Panc1 (cell line): ENCODE data around the gene RSPRY1. TPM values are rescaled to one million over a fixed set of nuclear protein-coding genes. Genes with fewer than 3 reads are reported as not detected.

ENCODE experiments used
- ATAC-seq: fragments of 200-7000 bp; cut with Tn5 transposase; 2 replicates; pipeline ENCODE4 v1.9.1; 2020; ENCODE audit warnings: mild to moderate bottlenecking, moderate library complexity
- BruUV-seq: library from RNA; stranded (reverse); fragments of 400-500 nt; replicated peaks from 2 replicates; lab custom pipeline; 2021; lab: Mats Ljungman, UMichigan
- CTCF ChIA-PET: fragments of 300-600 bp; sonication (Branson Sonifier 250); formaldehyde crosslinking; loops from one replicate; lab custom pipeline; 2022; ENCODE audit warnings: antibody characterized with exemption; lab: Charles Lee
- POLR2A ChIA-PET: fragments of 300-600 bp; sonication (Branson Sonifier 250); formaldehyde crosslinking; loops from one replicate; lab custom pipeline; 2022; ENCODE audit warnings: antibody characterized with exemption; lab: Charles Lee
- DNase-seq: peaks from one replicate; pipeline ENCODE4 v3.0.0-alpha.2; 2010; ENCODE audit warnings: low read depth, low spot score
- H3K27ac ChIP-seq: 2 replicates; pipeline ENCODE4 v1.5.1; 2011; ENCODE audit warnings: mild to moderate bottlenecking, low read length, inconsistent platforms
- H3K27me3 ChIP-seq: fragments of 200-500 bp; sonication (Bioruptor generic); 2 replicates; pipeline ENCODE4 v1.6.0; 2014; ENCODE audit warnings: low read length, inconsistent platforms; ENCODE audit not compliant: control insufficient read depth, insufficient read depth
- H3K36me3 ChIP-seq: fragments of 200-500 bp; sonication (Bioruptor generic); 2 replicates; pipeline ENCODE4 v1.5.1; 2014; ENCODE audit warnings: inconsistent platforms, mild to moderate bottlenecking, low read length, moderate library complexity; ENCODE audit not compliant: control insufficient read depth, insufficient read depth
- H3K4me1 ChIP-seq: 2 replicates; pipeline ENCODE4 v1.5.1; 2011; ENCODE audit warnings: inconsistent platforms, mild to moderate bottlenecking, low read length, moderate library complexity; ENCODE audit not compliant: control insufficient read depth, insufficient read depth
- H3K4me3 ChIP-seq, 2 experiments: 2 replicates each; pipeline ENCODE4 v1.5.1; 2011 to 2012; ENCODE audit warnings: low read depth in 2 of 2, low read length in 2 of 2, mild to moderate bottlenecking in 2 of 2, inconsistent platforms in 1 of 2, moderate library complexity in 1 of 2
- H3K9me3 ChIP-seq: fragments of 200-500 bp; sonication (Bioruptor generic); 2 replicates; pipeline ENCODE4 v1.5.1; 2014; ENCODE audit warnings: low read depth, mild to moderate bottlenecking, inconsistent platforms, low read length, moderate library complexity; ENCODE audit not compliant: control insufficient read depth, insufficient read depth
- POLR2AphosphoS5 ChIP-seq: IDR thresholded peaks from 2 replicates; pipeline ENCODE4 v1.6.1; 2012; ENCODE audit warnings: mild to moderate bottlenecking, low read depth, low read length, moderate library complexity
- SIN3A ChIP-seq: IDR thresholded peaks from 2 replicates; pipeline ENCODE4 v1.6.1; 2012; ENCODE audit warnings: low read depth, mild to moderate bottlenecking, low read length, moderate library complexity, borderline replicate concordance; ENCODE audit not compliant: insufficient read depth
- TCF7L2 ChIP-seq: IDR thresholded peaks from 2 replicates; pipeline ENCODE4 v1.6.1; 2011; ENCODE audit warnings: mild to moderate bottlenecking, low read depth, low read length, inconsistent platforms
- in situ Hi-C: cut with HindIII; loops from 2 replicates; pipeline ENCODE4 v1.10.0; 2016; ENCODE audit warnings: low sequenced_read_pairs, low pct_unique_long_range_greater_than_20kb
- intact Hi-C: fragments of 100-400 bp; cut with micrococcal nuclease; formaldehyde crosslinking; loops from one replicate; pipeline ENCODE4 v1.10.0; 2022; ENCODE audit not compliant: unreplicated experiment
- total RNA-seq: library from RNA; stranded (reverse); gene quantifications from one replicate; pipeline ENCODE4 v1.2.1, GENCODE V29; 2021; ENCODE audit not compliant: unreplicated experiment
- TF ChIP-seq, protein P1 (sequence below): fragments of 450-650 bp; IDR thresholded peaks from 2 replicates; pipeline ENCODE4 v1.5.1; 2017; ENCODE audit warnings: mild to moderate bottlenecking
- TF ChIP-seq, protein P2 (sequence below), 2 experiments: IDR thresholded peaks; 2 replicates each; pipeline ENCODE4 v1.6.1; 2011 to 2012; ENCODE audit warnings: low read depth in 2 of 2, control low read depth in 1 of 2, low read length in 1 of 2, mild to moderate bottlenecking in 1 of 2, moderate library complexity in 1 of 2; ENCODE audit not compliant: insufficient read depth in 1 of 2

Gene RSPRY1
- total RNA-seq, 1 experiment from 2014 or later = 29.4 TPM

DNA sequence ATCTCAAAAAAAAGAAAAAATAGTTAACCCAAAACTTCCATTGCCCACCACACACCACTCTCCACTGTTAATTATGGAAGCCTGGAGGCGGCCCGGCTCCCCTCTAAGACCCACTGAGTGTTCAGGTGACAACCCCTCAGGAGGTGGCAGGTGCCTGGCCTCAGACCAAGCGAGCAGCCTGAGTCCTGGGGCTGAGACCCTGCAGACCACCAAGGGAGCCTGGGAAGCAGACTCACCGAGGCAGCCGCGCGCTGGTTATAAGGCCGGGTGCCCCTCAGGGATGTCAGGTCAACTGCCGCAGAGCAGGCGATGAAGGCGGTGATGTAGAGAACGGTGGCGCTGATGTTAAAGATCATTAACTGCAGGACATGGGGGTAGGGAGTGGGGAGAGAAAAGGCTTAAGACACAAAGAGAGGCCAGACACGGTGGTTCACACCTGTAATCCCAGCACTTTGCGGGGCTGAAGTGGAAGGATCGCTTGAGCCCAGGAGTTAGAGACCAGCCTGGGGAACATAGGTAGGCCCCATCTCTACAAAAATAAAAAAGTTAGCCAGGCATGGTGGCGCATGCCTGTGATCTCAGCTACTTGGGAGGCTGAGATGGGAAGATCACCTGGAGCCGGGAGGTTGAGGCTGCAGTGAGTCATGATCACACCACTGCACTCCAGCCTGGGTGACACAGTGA, 72.2 kb downstream of the RSPRY1 start:
- in situ Hi-C loops = no loop called here

DNA sequence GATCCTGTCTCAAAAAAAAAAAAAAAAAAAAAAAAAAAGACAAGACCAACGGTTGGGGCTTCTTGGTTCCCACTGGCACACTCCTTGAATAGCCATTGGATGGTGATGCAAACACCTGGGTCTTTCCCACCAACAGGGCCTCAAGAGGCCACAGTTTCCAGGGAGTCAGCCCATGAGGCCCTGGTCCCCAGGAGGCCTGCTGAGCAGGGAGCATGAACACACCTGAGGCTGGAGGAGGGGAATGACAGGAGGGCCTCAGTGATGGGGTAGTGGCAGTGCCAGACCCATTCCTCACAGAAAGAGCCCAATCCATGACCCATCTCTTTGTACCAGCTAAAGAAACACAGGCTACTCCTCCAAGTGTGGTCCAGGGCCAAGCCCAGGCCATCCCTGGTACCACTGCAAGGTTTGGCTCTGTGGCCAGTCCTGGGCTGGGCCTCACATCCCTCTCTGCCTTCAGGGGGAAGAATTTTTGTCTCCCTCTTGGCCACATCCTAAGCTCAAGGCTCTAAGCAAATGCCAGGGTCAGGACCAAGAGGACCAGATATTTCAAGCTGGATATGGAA, 72.9 kb downstream of the RSPRY1 start:
- ChIA-PET POLR2A (no interaction called here), CTCF (interaction anchor here (0.7 kb wide), 1 partner anchor 213 kb away, joined by 10 read pairs; no protein-coding TSS in a partner anchor)
- no TSS peak for BruUV-seq
- H3K4me1 ChIP-seq = no peaks in the 10 kb centered on the region
- H3K36me3 ChIP-seq = no peaks in the 10 kb centered on the region
- no peaks in the 10 kb centered on the region for H3K27me3 ChIP-seq
- no peaks in the 10 kb centered on the region for H3K9me3 ChIP-seq
- intact Hi-C loops = no loop called here
- ATAC-seq = no peak
- no peak for DNase-seq
- H3K27ac ChIP-seq = no peak overlapping the region
- H3K4me3 ChIP-seq = no peak overlapping the region
- in situ Hi-C loops = no loop called here
- TF ChIP-seq SIN3A = no peak
- TF ChIP-seq POLR2AphosphoS5 = no peak
- TF ChIP-seq TCF7L2 = no peak
- TF ChIP-seq, protein P1, sequence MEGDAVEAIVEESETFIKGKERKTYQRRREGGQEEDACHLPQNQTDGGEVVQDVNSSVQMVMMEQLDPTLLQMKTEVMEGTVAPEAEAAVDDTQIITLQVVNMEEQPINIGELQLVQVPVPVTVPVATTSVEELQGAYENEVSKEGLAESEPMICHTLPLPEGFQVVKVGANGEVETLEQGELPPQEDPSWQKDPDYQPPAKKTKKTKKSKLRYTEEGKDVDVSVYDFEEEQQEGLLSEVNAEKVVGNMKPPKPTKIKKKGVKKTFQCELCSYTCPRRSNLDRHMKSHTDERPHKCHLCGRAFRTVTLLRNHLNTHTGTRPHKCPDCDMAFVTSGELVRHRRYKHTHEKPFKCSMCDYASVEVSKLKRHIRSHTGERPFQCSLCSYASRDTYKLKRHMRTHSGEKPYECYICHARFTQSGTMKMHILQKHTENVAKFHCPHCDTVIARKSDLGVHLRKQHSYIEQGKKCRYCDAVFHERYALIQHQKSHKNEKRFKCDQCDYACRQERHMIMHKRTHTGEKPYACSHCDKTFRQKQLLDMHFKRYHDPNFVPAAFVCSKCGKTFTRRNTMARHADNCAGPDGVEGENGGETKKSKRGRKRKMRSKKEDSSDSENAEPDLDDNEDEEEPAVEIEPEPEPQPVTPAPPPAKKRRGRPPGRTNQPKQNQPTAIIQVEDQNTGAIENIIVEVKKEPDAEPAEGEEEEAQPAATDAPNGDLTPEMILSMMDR = no peak
- TF ChIP-seq, protein P2, sequence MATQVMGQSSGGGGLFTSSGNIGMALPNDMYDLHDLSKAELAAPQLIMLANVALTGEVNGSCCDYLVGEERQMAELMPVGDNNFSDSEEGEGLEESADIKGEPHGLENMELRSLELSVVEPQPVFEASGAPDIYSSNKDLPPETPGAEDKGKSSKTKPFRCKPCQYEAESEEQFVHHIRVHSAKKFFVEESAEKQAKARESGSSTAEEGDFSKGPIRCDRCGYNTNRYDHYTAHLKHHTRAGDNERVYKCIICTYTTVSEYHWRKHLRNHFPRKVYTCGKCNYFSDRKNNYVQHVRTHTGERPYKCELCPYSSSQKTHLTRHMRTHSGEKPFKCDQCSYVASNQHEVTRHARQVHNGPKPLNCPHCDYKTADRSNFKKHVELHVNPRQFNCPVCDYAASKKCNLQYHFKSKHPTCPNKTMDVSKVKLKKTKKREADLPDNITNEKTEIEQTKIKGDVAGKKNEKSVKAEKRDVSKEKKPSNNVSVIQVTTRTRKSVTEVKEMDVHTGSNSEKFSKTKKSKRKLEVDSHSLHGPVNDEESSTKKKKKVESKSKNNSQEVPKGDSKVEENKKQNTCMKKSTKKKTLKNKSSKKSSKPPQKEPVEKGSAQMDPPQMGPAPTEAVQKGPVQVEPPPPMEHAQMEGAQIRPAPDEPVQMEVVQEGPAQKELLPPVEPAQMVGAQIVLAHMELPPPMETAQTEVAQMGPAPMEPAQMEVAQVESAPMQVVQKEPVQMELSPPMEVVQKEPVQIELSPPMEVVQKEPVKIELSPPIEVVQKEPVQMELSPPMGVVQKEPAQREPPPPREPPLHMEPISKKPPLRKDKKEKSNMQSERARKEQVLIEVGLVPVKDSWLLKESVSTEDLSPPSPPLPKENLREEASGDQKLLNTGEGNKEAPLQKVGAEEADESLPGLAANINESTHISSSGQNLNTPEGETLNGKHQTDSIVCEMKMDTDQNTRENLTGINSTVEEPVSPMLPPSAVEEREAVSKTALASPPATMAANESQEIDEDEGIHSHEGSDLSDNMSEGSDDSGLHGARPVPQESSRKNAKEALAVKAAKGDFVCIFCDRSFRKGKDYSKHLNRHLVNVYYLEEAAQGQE (IDR thresholded peaks at IDR 0.05; ENCODE audit: insufficient read depth in 1 of 2, low read depth in 2 of 2, low read length in 1 of 2) = no peak

More for the DNA sequence above, 72.2 kb downstream of the RSPRY1 start:
- DNase-seq (no peak), ATAC-seq (no peak)
- TF ChIP-seq POLR2AphosphoS5 (no peak), SIN3A (no peak), TCF7L2 (no peak)
- TF ChIP-seq, protein P1 = no peak
- TF ChIP-seq, protein P2 (IDR thresholded peaks at IDR 0.05; ENCODE audit: insufficient read depth in 1 of 2, low read depth in 2 of 2, low read length in 1 of 2) = no peak
- ChIA-PET CTCF (no interaction called here), POLR2A (no interaction called here)
- H3K4me3 ChIP-seq = no peak overlapping the region
- H3K27me3 ChIP-seq = no peaks in the 10 kb centered on the region
- H3K36me3 ChIP-seq = no peaks in the 10 kb centered on the region
- H3K4me1 ChIP-seq = no peaks in the 10 kb centered on the region
- H3K9me3 ChIP-seq = no peaks in the 10 kb centered on the region
- BruUV-seq = no TSS peak
- H3K27ac ChIP-seq = no peak overlapping the region
- intact Hi-C loops = no loop called here
